RWPE1 (cell line): ENCODE measurements around the gene NFIA.

ENCODE experiments used
- CTCF ChIA-PET: fragments of 350-600 bp; sonication (Branson Sonifier 250); formaldehyde crosslinking; extraction: SDS; loops from one replicate; lab custom pipeline; 2021; lab: Yijun Ruan, JAX
- POLR2A ChIA-PET: fragments of 400-600 bp; formaldehyde crosslinking; extraction: SDS; loops from one replicate; lab custom pipeline; 2020; ENCODE audit warnings: antibody characterized with exemption; ENCODE audit not compliant: low non-redundant PET; lab: Yijun Ruan, JAX
- DNase-seq: peaks from one replicate; pipeline ENCODE4 v3.0.0; 2012; ENCODE audit warnings: low spot score
- H3K27ac ChIP-seq: fragments of 450-650 bp; 2 replicates; pipeline ENCODE4 v1.5.1; 2017
- CTCF ChIP-seq: fragments of 450-650 bp; conservative IDR thresholded peaks from 2 replicates; pipeline ENCODE4 v1.5.1; 2017; ENCODE audit warnings: low read depth, mild to moderate bottlenecking

Gene NFIA

GRCh38 chr1:61158591-61158990, 76.2 kb downstream of the NFIA start:
- ChIA-PET CTCF (no interaction called here), POLR2A (no interaction called here)

DNA sequence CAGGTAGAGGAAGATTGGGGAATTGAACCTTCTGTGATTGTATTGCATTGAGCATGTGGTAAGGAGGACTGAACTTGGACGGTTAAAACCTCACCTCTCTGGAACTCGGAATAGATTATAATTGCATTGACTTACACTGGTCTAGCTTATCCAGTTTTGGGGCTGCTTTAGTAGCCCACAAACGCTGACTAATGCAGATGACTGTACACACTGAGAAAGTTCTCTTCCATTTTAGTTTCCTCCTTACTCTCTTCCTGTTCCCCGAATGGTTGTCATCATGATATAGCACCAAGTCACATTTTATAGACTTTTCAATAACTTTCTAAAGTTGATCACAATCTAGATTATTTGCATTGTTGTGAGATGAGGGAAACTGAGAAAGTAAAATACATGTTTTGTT, 78.2 kb downstream of the NFIA start:
- TF ChIP-seq CTCF: no peak
- ChIA-PET CTCF (no interaction called here), POLR2A (no interaction called here)
- no peak for DNase-seq
- H3K27ac ChIP-seq: no peak overlapping the region

More at GRCh38 chr1:61158591-61158990, 76.2 kb downstream of the NFIA start:
- no peak overlapping the region for H3K27ac ChIP-seq
- DNase-seq: no peak
- TF ChIP-seq CTCF: no peak

DNA sequence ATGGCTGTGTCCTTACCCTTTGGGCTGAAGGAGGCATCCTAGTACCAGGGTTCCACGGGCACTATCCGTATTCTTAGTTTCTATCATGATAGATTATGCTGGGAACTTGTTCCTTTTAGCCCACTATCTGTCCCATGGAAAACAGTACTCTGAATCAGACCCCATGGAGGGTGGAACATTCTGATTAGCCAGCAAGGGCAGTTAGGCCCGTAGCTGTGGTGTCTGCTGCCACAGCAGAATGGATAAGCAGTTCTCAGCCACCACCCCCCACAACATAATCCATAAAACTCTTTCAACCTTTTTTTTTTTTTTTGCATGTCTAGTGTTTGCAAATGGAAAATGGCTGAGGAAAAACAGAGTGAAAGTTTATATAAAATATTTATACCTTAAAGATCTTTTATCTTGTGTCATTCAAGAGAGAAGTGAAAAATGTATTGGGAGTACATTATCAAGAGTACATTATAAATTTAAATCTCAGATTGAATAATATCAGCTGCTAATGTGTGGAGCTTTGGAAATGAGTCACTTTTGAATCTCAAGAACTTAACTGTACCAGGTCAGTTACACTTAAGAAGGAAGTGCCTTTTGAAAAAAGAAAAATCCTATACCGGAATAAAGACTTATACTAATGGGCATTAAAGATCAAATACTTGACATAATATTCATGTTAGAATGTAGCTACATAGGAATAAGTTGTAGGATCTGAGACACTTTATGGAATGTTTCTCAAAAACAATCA, 80.3 kb downstream of the NFIA start:
- no peak for TF ChIP-seq CTCF
- CTCF ChIA-PET: no interaction called here

DNA sequence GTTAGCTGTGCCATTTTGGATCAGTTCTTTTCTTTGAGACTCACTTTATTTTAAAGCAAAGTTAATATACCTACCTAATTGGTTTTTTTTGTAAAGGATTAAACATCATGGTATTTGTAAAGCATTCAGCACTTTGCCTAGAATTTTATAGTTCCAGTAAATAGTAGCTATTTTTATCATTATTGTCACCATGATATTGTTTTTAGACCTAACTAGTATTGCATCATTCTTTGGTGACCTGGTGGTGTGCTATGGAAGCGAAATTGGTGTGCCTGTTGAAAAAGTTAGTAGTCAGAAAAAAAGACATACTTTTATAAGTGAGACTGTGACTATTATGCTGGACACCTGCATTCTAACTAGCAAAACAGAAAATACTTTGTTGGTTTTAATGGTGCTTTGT, 81.0 kb downstream of the NFIA start:
- TF ChIP-seq CTCF: no peak
- ChIA-PET POLR2A (no interaction called here), CTCF (no interaction called here)
- no peak for DNase-seq
- H3K27ac ChIP-seq: no peak overlapping the region

More for the DNA sequence above, 80.3 kb downstream of the NFIA start:
- no peak for DNase-seq
- no peak overlapping the region for H3K27ac ChIP-seq
- POLR2A ChIA-PET: no interaction called here

DNA sequence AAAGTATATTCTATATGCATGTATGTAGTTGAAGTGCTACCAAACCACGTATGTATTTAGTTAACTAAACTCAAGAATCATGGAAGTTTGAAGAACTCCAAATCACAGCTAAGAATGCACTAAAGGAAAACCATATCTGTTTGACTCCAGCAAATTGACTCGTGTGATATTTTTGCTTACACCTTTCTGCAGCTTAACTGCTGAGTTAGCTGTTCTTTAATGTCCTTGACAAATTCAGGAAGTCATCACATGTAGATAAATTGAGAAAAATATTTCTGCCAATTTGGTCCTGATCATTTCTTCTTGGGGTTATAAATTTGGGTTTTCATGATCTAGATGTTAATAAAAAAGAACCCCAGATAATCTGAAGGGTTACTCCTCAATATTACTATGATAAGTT, 83.0 kb downstream of the NFIA start:
- CTCF ChIA-PET: interaction anchor here (1.0 kb wide), 1 partner anchor 17 kb away, joined by 3 read pairs; no protein-coding TSS in a partner anchor

GRCh38 chr1:61167309-61167708, 84.9 kb downstream of the NFIA start:
- H3K27ac ChIP-seq: no peak overlapping the region
- no peak for TF ChIP-seq CTCF
- ChIA-PET CTCF (interaction anchor here (1.7 kb wide), 1 partner anchor 11 kb away, joined by 6 read pairs; no protein-coding TSS in a partner anchor), POLR2A (no interaction called here)
- DNase-seq: no peak

More for the DNA sequence above, 83.0 kb downstream of the NFIA start:
- no peak for TF ChIP-seq CTCF
- POLR2A ChIA-PET: no interaction called here
- no peak for DNase-seq
- no peak overlapping the region for H3K27ac ChIP-seq
